Tibial artery (tissue), 4 donors: Measurements from ENCODE around the gene SFMBT2.

Experiments
- DNase-seq, 2 donors: peaks; one replicate each; pipeline ENCODE4 v3.0.0-alpha.2; 2019
- H3K27ac ChIP-seq, 2 donors: fragments of 200-600 bp; sonication (generic) in 1 of 2; 1 replicate in 1 of 2; 2 replicates in 1 of 2; pipeline ENCODE4 v1.5.1; 2018 to 2019; ENCODE audit warnings: mild to moderate bottlenecking in 1 of 2
- H3K27me3 ChIP-seq, 2 donors: fragments of 200-600 bp; sonication (generic) in 1 of 2; one replicate each; pipeline versions ENCODE4 v1.5.1 to v1.6.0; 2016 to 2019
- H3K36me3 ChIP-seq, 3 donors: fragments of 200-600 bp; sonication (generic) in 2 of 3; one replicate each; pipeline ENCODE4 v1.5.1; 2016 to 2019; ENCODE audit warnings: mild to moderate bottlenecking in 2 of 3
- H3K4me1 ChIP-seq, 4 donors: fragments of 200-600 bp; sonication (generic) in 2 of 4; 1 replicate in 3 of 4; 2 replicates in 1 of 4; pipeline ENCODE4 v1.5.1; 2016 to 2019
- H3K4me3 ChIP-seq, 2 donors: fragments of 200-600 bp; sonication (generic) in 1 of 2; 1 replicate in 1 of 2; 2 replicates in 1 of 2; pipeline ENCODE4 v1.5.1; 2018 to 2019; ENCODE audit warnings: mild to moderate bottlenecking in 2 of 2
- H3K9me3 ChIP-seq, 3 donors: fragments of 200-600 bp; sonication (generic) in 1 of 3; one replicate each; pipeline ENCODE4 v1.5.1; 2016 to 2019
- intact Hi-C: fragments of 100-400 bp; cut with DNase I; formaldehyde crosslinking; loops from one replicate; pipeline ENCODE4 v1.15.0; 2023; ENCODE audit warnings: low total_unique reads
- TF ChIP-seq, protein P1 (sequence below), 2 experiments: fragments of 200-600 bp in 1 of 2; fragments of 450-650 bp in 1 of 2; IDR thresholded peaks; one replicate each; pipeline ENCODE4 v1.5.1; 2017 to 2019; ENCODE audit warnings: antibody characterized with exemption in 2 of 2, mild to moderate bottlenecking in 1 of 2, moderate library complexity in 1 of 2

Gene SFMBT2

DNA sequence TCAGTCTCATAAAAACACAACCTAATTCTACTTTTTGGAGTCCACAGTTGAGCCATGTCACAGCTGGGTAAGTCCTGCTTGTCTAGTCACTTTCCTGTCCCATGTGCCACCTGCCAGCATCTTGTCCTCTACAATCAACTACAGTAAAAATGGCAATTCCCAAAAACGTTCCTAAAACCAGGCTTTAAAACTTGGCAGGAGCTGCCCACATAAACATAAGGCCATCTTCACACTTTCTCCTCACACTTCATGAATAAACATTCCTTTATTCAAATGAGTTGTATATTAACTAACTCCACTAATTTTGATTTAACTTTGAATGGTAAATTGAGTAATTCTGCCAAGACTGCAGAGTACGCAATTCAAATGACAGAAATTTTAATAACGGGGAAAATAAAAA lies 49.5 kb downstream of the SFMBT2 start:
- peaks cover 0 to 15% (median 5%) of the 10 kb centered on the region in 3 donors for H3K36me3 ChIP-seq

DNA sequence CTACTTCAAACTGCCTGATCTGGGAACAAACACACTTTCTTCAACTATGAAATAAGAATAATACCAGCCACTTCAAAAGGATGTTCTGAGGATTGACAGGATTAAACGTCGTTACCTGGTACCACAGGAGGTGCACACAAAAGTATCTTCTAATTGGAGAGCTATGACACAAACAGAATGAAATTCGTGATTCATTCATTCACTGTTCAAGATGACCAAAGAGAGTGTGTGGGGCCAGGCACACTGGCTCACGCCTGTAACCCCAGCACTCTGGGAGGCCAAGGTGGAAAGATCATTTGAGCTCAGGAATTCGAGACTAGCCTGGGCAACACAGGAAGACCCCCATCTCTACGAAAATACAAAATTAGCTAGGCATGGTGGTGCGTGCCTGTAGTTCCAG lies 50.9 kb downstream of the SFMBT2 start:
- H3K27ac ChIP-seq = no peak overlapping the region
- intact Hi-C loops = no loop called here
- peaks cover 0 to 12% (median 1%) of the 10 kb centered on the region in 3 donors for H3K36me3 ChIP-seq

More for the DNA sequence above, 49.5 kb downstream of the SFMBT2 start:
- intact Hi-C loops = no loop called here
- TF ChIP-seq, protein P1, sequence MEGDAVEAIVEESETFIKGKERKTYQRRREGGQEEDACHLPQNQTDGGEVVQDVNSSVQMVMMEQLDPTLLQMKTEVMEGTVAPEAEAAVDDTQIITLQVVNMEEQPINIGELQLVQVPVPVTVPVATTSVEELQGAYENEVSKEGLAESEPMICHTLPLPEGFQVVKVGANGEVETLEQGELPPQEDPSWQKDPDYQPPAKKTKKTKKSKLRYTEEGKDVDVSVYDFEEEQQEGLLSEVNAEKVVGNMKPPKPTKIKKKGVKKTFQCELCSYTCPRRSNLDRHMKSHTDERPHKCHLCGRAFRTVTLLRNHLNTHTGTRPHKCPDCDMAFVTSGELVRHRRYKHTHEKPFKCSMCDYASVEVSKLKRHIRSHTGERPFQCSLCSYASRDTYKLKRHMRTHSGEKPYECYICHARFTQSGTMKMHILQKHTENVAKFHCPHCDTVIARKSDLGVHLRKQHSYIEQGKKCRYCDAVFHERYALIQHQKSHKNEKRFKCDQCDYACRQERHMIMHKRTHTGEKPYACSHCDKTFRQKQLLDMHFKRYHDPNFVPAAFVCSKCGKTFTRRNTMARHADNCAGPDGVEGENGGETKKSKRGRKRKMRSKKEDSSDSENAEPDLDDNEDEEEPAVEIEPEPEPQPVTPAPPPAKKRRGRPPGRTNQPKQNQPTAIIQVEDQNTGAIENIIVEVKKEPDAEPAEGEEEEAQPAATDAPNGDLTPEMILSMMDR (IDR thresholded peaks at IDR 0.05) = no peak
- no peak for DNase-seq
- Histone ChIP-seq H3K27ac (no peak overlapping the region), H3K9me3 (peaks cover 0 to 3% (median 0%) of the 10 kb centered on the region in 3 donors), H3K4me3 (no peak overlapping the region), H3K4me1 (no peaks in the 10 kb centered on the region), H3K27me3 (no peaks in the 10 kb centered on the region)

DNA sequence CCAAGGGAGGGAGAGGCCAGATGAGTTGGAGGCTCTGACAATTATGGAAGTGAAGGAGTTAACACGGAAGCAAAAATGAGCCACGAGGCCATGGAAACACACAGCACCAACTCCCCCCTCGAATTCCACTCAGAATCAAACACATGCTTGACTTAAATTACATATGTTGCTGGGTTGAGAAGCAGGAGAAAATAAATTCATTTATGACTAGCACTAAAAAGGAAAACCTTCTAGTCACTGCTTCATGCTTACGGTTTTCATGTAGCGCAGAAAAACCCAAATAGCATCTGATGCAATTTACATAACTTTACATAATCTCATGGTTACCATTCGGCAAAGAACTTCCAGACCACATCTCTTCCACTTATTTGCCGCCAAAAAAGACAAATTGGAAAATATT lies 51.5 kb downstream of the SFMBT2 start:
- Histone ChIP-seq H3K36me3 (peaks cover 0 to 12% (median 0%) of the 10 kb centered on the region in 3 donors), H3K27ac (no peak overlapping the region), H3K27me3 (no peaks in the 10 kb centered on the region), H3K9me3 (peaks cover 0 to 3% (median 0%) of the 10 kb centered on the region in 3 donors), H3K4me3 (no peak overlapping the region), H3K4me1 (no peaks in the 10 kb centered on the region)
- TF ChIP-seq, protein P1 (IDR thresholded peaks at IDR 0.05) = no peak
- no peak for DNase-seq
- intact Hi-C loops = no loop called here

More for the DNA sequence above, 50.9 kb downstream of the SFMBT2 start:
- H3K9me3 ChIP-seq = peaks cover 0 to 3% (median 0%) of the 10 kb centered on the region in 3 donors
- no peak overlapping the region for H3K4me3 ChIP-seq
- H3K4me1 ChIP-seq = no peaks in the 10 kb centered on the region
- TF ChIP-seq, protein P1 (IDR thresholded peaks at IDR 0.05) = no peak
- DNase-seq = no peak
- no peaks in the 10 kb centered on the region for H3K27me3 ChIP-seq

- DNase-seq = no peak
- no peaks in the 10 kb centered on the region for H3K36me3 ChIP-seq
- no peaks in the 10 kb centered on the region for H3K9me3 ChIP-seq
- TF ChIP-seq, protein P1 (IDR thresholded peaks at IDR 0.05) = no peak
- intact Hi-C loops = no loop called here
- no peak overlapping the region for H3K4me3 ChIP-seq
- H3K27ac ChIP-seq = no peak overlapping the region
- H3K27me3 ChIP-seq = no peaks in the 10 kb centered on the region
- no peaks in the 10 kb centered on the region for H3K4me1 ChIP-seq
These were observed 53.6 kb downstream of the SFMBT2 start for GRCh38 chr10:7357193-7357592.

DNA sequence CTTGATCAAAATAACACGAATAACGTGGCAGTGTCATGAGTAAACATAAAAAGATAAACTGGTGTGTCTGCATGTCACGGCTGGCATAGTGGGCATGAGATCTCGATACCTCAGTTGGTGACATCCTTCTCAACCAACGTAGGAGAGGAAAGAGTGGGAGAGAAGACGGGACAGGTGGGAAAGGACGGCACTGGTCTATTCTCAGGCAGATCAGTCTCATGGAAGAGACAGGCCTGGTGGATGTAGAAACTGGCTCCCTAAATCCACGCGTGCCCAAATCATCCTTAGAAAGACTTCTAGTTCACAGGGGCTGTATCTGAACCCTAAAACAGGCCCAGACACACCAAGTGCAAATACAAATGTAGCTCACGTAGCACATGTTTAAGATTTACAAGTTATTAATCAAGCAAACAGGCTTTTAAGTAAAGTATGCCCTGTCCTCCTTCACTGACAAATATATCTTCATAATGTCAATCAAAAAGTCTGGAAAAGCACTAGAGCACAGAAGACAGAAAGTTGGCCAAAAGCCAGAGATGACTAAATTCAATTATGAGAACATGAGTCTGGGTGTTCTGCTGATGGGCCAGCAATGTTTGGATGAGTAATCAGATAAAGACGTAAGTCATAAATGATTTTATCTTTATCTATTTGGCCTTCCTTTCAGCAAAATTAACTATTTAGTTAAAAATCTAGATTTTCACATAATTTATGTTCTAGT lies 56.3 kb downstream of the SFMBT2 start:
- no peak overlapping the region for H3K4me3 ChIP-seq
- no peaks in the 10 kb centered on the region for H3K9me3 ChIP-seq
- intact Hi-C loops = no loop called here
- H3K36me3 ChIP-seq = no peaks in the 10 kb centered on the region
- no peak overlapping the region for H3K27ac ChIP-seq
- DNase-seq = no peak
- no peaks in the 10 kb centered on the region for H3K4me1 ChIP-seq
- TF ChIP-seq, protein P1 (IDR thresholded peaks at IDR 0.05) = no peak
- no peaks in the 10 kb centered on the region for H3K27me3 ChIP-seq
